HepG2 (cell line): ENCODE data around the gene ECPAS. TPM values are rescaled to one million over a fixed set of nuclear protein-coding genes. Genes with fewer than 3 reads are reported as not detected.

Source experiments
- ATAC-seq: fragments of 200-7000 bp; cut with Tn5 transposase; 3 replicates; pipeline ENCODE4 v1.9.1; 2020; ENCODE audit warnings: mild to moderate bottlenecking, moderate library complexity
- BruUV-seq: library from RNA; stranded (reverse); fragments of 400-500 nt; replicated peaks from 2 replicates; lab custom pipeline; 2021; lab: Mats Ljungman, UMichigan
- CTCF ChIA-PET: fragments of 300-600 bp; formaldehyde crosslinking; extraction: SDS; loops from one replicate; lab custom pipeline; 2021; ENCODE audit warnings: low total read pairs, inconsistent platforms, low intra/inter-chr PET ratio; lab: Yijun Ruan, JAX
- POLR2A ChIA-PET: fragments of 350-600 bp; sonication (Branson Sonifier 250); formaldehyde crosslinking; loops from one replicate; lab custom pipeline; 2020; ENCODE audit warnings: antibody characterized with exemption, inconsistent platforms; lab: Yijun Ruan, JAX
- DNase-seq: peaks from one replicate; pipeline ENCODE4 v3.0.0-alpha.2; 2015; ENCODE audit warnings: low spot score
- FAIRE-seq: peaks from 3 replicates; lab custom pipeline; 2011; peaks lifted over from hg19 to GRCh38; lab: Jason Lieb, UNC
- H2AFZ ChIP-seq: one replicate; pipeline ENCODE4 v1.6.1; 2011; ENCODE audit warnings: low read length, inconsistent platforms
- H3K27ac ChIP-seq: fragments of 300-600 bp; 3 replicates; pipeline ENCODE4 v1.8.0; 2011; ENCODE audit warnings: mixed run types, mild to moderate bottlenecking, mixed read lengths, low read length, inconsistent platforms; ENCODE audit not compliant: insufficient read depth; ENCODE audit errors: extremely low read length
- H3K27me3 ChIP-seq, 2 experiments: fragments of 200-600 bp in 1 of 2; 2 replicates in 1 of 2; 3 replicates in 1 of 2; pipeline versions ENCODE4 v1.6.0 to v1.8.0; 2011; ENCODE audit warnings: low read length in 2 of 2, mild to moderate bottlenecking in 2 of 2, moderate library complexity in 2 of 2, inconsistent platforms in 1 of 2; ENCODE audit not compliant: insufficient read depth in 2 of 2, control insufficient read depth in 1 of 2
- H3K36me3 ChIP-seq, 2 experiments: fragments of 200-600 bp in 1 of 2; replicated peaks in 1 of 2; 2 replicates in 1 of 2; 3 replicates in 1 of 2; pipeline versions ENCODE4 v1.5.1 to v1.8.0; 2011; ENCODE audit warnings: low read length in 2 of 2, inconsistent platforms in 1 of 2; ENCODE audit not compliant: insufficient read depth in 2 of 2, control insufficient read depth in 1 of 2
- H3K4me1 ChIP-seq: 2 replicates; pipeline ENCODE4 v1.5.1; 2012; ENCODE audit warnings: low read length, inconsistent platforms; ENCODE audit not compliant: insufficient read depth
- H3K4me2 ChIP-seq: 2 replicates; pipeline ENCODE4 v1.6.0; 2011; ENCODE audit warnings: low read depth, low read length, inconsistent platforms
- H3K4me3 ChIP-seq, 3 experiments: fragments of 200-600 bp in 1 of 3; sonication (generic), shearing (Covaris generic) in 1 of 3; replicated peaks in 1 of 3; 2 replicates each; pipeline ENCODE4 v1.5.1; 2011 to 2016; ENCODE audit warnings: low read length in 3 of 3, inconsistent platforms in 2 of 3, low read depth in 2 of 3, mild to moderate bottlenecking in 2 of 3, control low read depth in 1 of 3, mixed read lengths in 1 of 3; ENCODE audit not compliant: insufficient read depth in 1 of 3
- H3K79me2 ChIP-seq: one replicate; pipeline ENCODE4 v1.6.1; 2011; ENCODE audit warnings: low read length, inconsistent platforms; ENCODE audit not compliant: insufficient read depth
- H3K9ac ChIP-seq: 2 replicates; pipeline ENCODE4 v1.6.0; 2011; ENCODE audit warnings: mild to moderate bottlenecking, low read depth, low read length, inconsistent platforms; ENCODE audit not compliant: insufficient read depth
- H3K9me3 ChIP-seq: 2 replicates; pipeline ENCODE4 v1.5.1; 2012; ENCODE audit warnings: mild to moderate bottlenecking, low read length
- H4K20me1 ChIP-seq: 2 replicates; pipeline ENCODE4 v1.6.0; 2011; ENCODE audit warnings: inconsistent platforms, mild to moderate bottlenecking, low read length, moderate library complexity; ENCODE audit not compliant: insufficient read depth
- AKAP8 ChIP-seq: sonication (generic); formaldehyde crosslinking; IDR thresholded peaks from 2 replicates; pipeline ENCODE4 v1.5.1; 2020; ENCODE audit warnings: mild to moderate bottlenecking, missing genetic modification reagents
- ATM ChIP-seq: fragments of 450-650 bp; IDR thresholded peaks from 2 replicates; pipeline ENCODE4 v1.7.1; 2017; ENCODE audit warnings: mild to moderate bottlenecking, borderline replicate concordance
- CBX2 ChIP-seq, 2 experiments: fragments of 200-600 bp in 1 of 2; sonication (generic); formaldehyde crosslinking in 1 of 2; IDR thresholded peaks; 2 replicates each; pipeline versions ENCODE4 v1.7.0 to v1.8.1; 2018 to 2022; ENCODE audit warnings: low read depth in 2 of 2, low read length in 1 of 2, mild to moderate bottlenecking in 1 of 2, missing genetic modification reagents in 1 of 2
- HMGA1 ChIP-seq: sonication (generic); formaldehyde crosslinking; conservative IDR thresholded peaks from 2 replicates; pipeline ENCODE4 v1.4.0; 2020; ENCODE audit warnings: missing genetic modification reagents
- MED1 ChIP-seq: sonication (generic); formaldehyde crosslinking; IDR thresholded peaks from 2 replicates; pipeline ENCODE4 v1.4.0; 2020; ENCODE audit warnings: missing genetic modification reagents
- MZF1 ChIP-seq: sonication (generic); formaldehyde crosslinking; IDR thresholded peaks from 2 replicates; pipeline ENCODE4 v1.8.1; 2023; ENCODE audit warnings: mild to moderate bottlenecking, missing genetic modification reagents, borderline replicate concordance
- SMAD9 ChIP-seq: sonication (generic); formaldehyde crosslinking; IDR thresholded peaks from 2 replicates; pipeline ENCODE4 v1.5.1; 2020; ENCODE audit warnings: mild to moderate bottlenecking, missing genetic modification reagents
- WIZ ChIP-seq: sonication (generic); formaldehyde crosslinking; IDR thresholded peaks from 2 replicates; pipeline ENCODE4 v1.5.1; 2020; ENCODE audit warnings: mild to moderate bottlenecking, missing genetic modification reagents
- ZFX ChIP-seq: sonication (generic); formaldehyde crosslinking; IDR thresholded peaks from 2 replicates; pipeline ENCODE4 v1.4.0; 2020; ENCODE audit warnings: mild to moderate bottlenecking, low read depth, missing genetic modification reagents, moderate library complexity
- ZKSCAN8 ChIP-seq: IDR thresholded peaks from 2 replicates; pipeline ENCODE4 v1.6.1; 2016; ENCODE audit warnings: borderline replicate concordance, missing genetic modification reagents, missing compliant biosample characterization
- ZNF367 ChIP-seq: sonication (generic); formaldehyde crosslinking; IDR thresholded peaks from 2 replicates; pipeline ENCODE4 v1.4.0; 2020; ENCODE audit warnings: missing genetic modification reagents, borderline replicate concordance
- WGBS: methylation state at CpG from one replicate; pipeline ENCODE4 v1.1.6; 2017; ENCODE audit warnings: low lambda C conversion rate; 5-methylcytosine and 5-hydroxymethylcytosine counted together
- in situ Hi-C: cut with HindIII; loops from 2 replicates; pipeline ENCODE4 v1.10.0; 2017; ENCODE audit warnings: low pct_unique_long_range_greater_than_20kb; ENCODE audit not compliant: extremely low pct_ligation_motif_present
- intact Hi-C: fragments of 100-400 bp; cut with micrococcal nuclease; formaldehyde crosslinking; loops from one replicate; pipeline ENCODE4 v1.10.0; 2022; ENCODE audit not compliant: unreplicated experiment
- polyA plus RNA-seq, 8 experiments: library from polyadenylated mRNA; depleted of rRNA in 3 of 8; stranded (reverse) in 7 of 8; unstranded in 1 of 8; fragments of >200 nt; fragmentation: Illumina TruSeq in 4 of 8; extraction: Trizol in 4 of 8; gene quantifications; 2 replicates each; pipeline versions ENCODE4 v1.2.1 to v1.2.3, GENCODE V29; 2011 to 2016; ENCODE audit warnings: low read depth in 4 of 8, missing spikeins in 1 of 8, mixed read lengths in 1 of 8; ENCODE audit not compliant: insufficient read depth in 1 of 8
- total RNA-seq, 5 experiments: library from RNA; depleted of rRNA; stranded (reverse); fragments of >200 nt; fragmentation: Illumina TruSeq; extraction: Trizol; gene quantifications; 2 replicates each; pipeline ENCODE4 v1.2.3, GENCODE V29; 2016; ENCODE audit warnings: low read depth in 1 of 5
- TF ChIP-seq, protein P1 (sequence below): sonication (generic); formaldehyde crosslinking; IDR thresholded peaks from 2 replicates; pipeline ENCODE4 v1.8.0; 2022; ENCODE audit warnings: missing genetic modification reagents, mild to moderate bottlenecking, inconsistent platforms, borderline replicate concordance
- TF ChIP-seq, protein P2 (sequence below): IDR thresholded peaks from 2 replicates; pipeline ENCODE4 v1.6.1; 2016; ENCODE audit warnings: missing genetic modification reagents, missing compliant biosample characterization
- TF ChIP-seq, protein P3 (sequence below): sonication (generic); formaldehyde crosslinking; IDR thresholded peaks from 2 replicates; pipeline ENCODE4 v1.4.0; 2020; ENCODE audit warnings: mild to moderate bottlenecking, missing genetic modification reagents
- TF ChIP-seq, protein P4 (sequence below): sonication (generic); formaldehyde crosslinking; IDR thresholded peaks from 2 replicates; pipeline ENCODE4 v1.8.0; 2022; ENCODE audit warnings: low read depth, missing genetic modification reagents

Gene ECPAS
- total and polyA plus RNA-seq, 2 of the 13 experiments (the other 11 are each of a cell fraction or from before 2014, with no cell fraction given) = 35.3 to 58.0 TPM

DNA sequence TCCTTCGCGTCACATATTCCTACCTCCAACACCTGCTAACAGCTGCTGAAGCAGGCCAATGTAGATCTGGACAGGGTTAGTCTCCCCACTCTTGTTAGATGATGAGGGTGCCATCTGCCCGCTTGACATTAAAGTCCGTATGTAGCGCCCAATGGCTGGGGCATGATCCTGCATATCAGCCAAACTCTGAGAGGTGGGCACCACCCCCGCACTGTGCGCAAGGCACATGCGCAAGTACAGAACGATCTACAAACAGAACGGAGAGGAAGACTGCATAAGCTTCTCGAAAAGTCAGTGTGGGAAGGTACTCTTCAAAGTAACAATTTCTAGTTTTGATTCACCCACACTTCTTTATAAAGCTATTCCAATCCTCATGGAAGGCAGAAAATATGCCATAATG, 69.8 kb downstream of the ECPAS start:
- Histone ChIP-seq H3K9me3 (no peaks in the 10 kb centered on the region), H3K27ac (no peak overlapping the region), H3K27me3 (no peaks in the 10 kb centered on the region), H3K36me3 (peaks cover 15 to 81% of the 10 kb centered on the region in 2 experiments), H2AFZ (no peak overlapping the region), H3K79me2 (no peaks in the 10 kb centered on the region), H3K9ac (no peak overlapping the region), H3K4me1 (no peaks in the 10 kb centered on the region), H4K20me1 (no peaks in the 10 kb centered on the region), H3K4me3 (no peak overlapping the region), H3K4me2 (no peak overlapping the region)
- intact Hi-C loops = no loop called here
- ATAC-seq (no peak), DNase-seq (no peak), FAIRE-seq (no peak)
- no TSS peak for BruUV-seq
- POLR2A ChIA-PET = no interaction called here
- in situ Hi-C loops = no loop called here
- TF ChIP-seq AKAP8 (CRISPR knock-in tag) = no peak
- TF ChIP-seq, protein P1, sequence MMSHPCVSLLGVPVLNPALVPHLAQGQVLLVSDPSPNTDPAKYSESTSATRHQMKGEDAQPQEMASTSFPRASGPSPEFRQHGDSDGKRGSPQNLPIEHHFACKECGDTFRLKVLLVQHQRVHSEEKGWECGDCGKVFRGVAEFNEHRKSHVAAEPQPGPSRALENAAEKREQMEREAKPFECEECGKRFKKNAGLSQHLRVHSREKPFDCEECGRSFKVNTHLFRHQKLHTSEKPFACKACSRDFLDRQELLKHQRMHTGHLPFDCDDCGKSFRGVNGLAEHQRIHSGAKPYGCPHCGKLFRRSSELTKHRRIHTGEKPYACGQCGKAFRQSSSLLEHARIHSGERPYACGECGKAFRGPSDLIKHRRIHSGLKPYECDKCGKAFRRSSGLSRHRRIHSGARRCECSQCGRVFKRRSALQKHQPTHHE = no peak
- no peak for TF ChIP-seq ZNF367 (CRISPR knock-in tag)
- no peak for TF ChIP-seq CBX2 (IDR thresholded peaks at IDR 0.05; ENCODE audit: low read depth, low read length)
- no peak for TF ChIP-seq CBX2 (CRISPR knock-in tag; IDR thresholded peaks at IDR 0.05; ENCODE audit: low read depth)
- TF ChIP-seq MED1 = no peak
- TF ChIP-seq, protein P2, sequence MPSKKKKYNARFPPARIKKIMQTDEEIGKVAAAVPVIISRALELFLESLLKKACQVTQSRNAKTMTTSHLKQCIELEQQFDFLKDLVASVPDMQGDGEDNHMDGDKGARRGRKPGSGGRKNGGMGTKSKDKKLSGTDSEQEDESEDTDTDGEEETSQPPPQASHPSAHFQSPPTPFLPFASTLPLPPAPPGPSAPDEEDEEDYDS = no peak
- TF ChIP-seq MZF1 (CRISPR knock-in tag) = no peak
- no peak for TF ChIP-seq ATM
- TF ChIP-seq, protein P3, sequence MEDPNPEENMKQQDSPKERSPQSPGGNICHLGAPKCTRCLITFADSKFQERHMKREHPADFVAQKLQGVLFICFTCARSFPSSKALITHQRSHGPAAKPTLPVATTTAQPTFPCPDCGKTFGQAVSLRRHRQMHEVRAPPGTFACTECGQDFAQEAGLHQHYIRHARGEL (CRISPR knock-in tag) = no peak
- no peak for TF ChIP-seq ZKSCAN8 (CRISPR knock-in tag)
- no peak for TF ChIP-seq HMGA1 (CRISPR knock-in tag)
- TF ChIP-seq, protein P4, sequence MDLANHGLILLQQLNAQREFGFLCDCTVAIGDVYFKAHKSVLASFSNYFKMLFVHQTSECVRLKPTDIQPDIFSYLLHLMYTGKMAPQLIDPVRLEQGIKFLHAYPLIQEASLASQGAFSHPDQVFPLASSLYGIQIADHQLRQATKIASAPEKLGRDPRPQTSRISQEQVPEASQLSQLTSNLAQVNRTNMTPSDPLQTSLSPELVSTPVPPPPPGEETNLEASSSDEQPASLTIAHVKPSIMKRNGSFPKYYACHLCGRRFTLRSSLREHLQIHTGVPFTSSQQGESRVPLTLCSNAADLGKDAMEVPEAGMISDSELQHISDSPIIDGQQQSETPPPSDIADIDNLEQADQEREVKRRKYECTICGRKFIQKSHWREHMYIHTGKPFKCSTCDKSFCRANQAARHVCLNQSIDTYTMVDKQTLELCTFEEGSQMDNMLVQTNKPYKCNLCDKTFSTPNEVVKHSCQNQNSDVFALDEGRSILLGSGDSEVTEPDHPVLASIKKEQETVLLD (CRISPR knock-in tag) = no peak
- TF ChIP-seq ZFX = no peak
- no peak for TF ChIP-seq SMAD9 (CRISPR knock-in tag)
- no peak for TF ChIP-seq WIZ (CRISPR knock-in tag)
- WGBS = 97% methylated on average over 11 of the region's 11 CpGs
- CTCF ChIA-PET = no interaction called here
